Hepatocyte (in vitro differentiated cells): ENCODE results near the gene RIMBP2. TPM values are rescaled to one million over a fixed set of nuclear protein-coding genes. Genes with fewer than 3 reads are reported as not detected.

Experiments used
- DNase-seq: peaks from one replicate; pipeline ENCODE4 v3.0.0-alpha.2; 2016; ENCODE audit warnings: low spot score
- H2AFZ ChIP-seq: fragments of 200-600 bp; sonication (generic); 2 replicates; pipeline ENCODE4 v1.6.0; 2016; ENCODE audit warnings: antibody characterized with exemption, mild to moderate bottlenecking
- H3K27ac ChIP-seq: fragments of 200-600 bp; sonication (generic); 2 replicates; pipeline ENCODE4 v1.5.1; 2016; ENCODE audit warnings: mild to moderate bottlenecking
- H3K27me3 ChIP-seq: fragments of 200-600 bp; sonication (generic); 2 replicates; pipeline ENCODE4 v1.6.1; 2016
- H3K36me3 ChIP-seq: fragments of 200-600 bp; sonication (generic); replicated peaks from 2 replicates; pipeline ENCODE4 v1.5.1; 2016; ENCODE audit warnings: low read depth; ENCODE audit not compliant: insufficient read depth
- H3K4me1 ChIP-seq: fragments of 200-600 bp; sonication (generic); 2 replicates; pipeline ENCODE4 v1.5.1; 2016; ENCODE audit warnings: mild to moderate bottlenecking, moderate library complexity; ENCODE audit not compliant: insufficient read depth
- H3K4me2 ChIP-seq: fragments of 200-600 bp; sonication (generic); 2 replicates; pipeline ENCODE4 v1.6.0; 2016
- H3K4me3 ChIP-seq: fragments of 200-600 bp; sonication (generic); 2 replicates; pipeline ENCODE4 v1.5.1; 2016; ENCODE audit warnings: mild to moderate bottlenecking
- H3K79me2 ChIP-seq: fragments of 200-600 bp; sonication (generic); 2 replicates; pipeline ENCODE4 v1.6.0; 2017; ENCODE audit warnings: mild to moderate bottlenecking
- H3K9me2 ChIP-seq: fragments of 200-600 bp; sonication (generic); replicated peaks from 2 replicates; pipeline ENCODE4 v1.6.0; 2017; ENCODE audit warnings: mild to moderate bottlenecking; ENCODE audit not compliant: insufficient read depth
- H3K9me3 ChIP-seq: fragments of 200-600 bp; sonication (generic); 2 replicates; pipeline ENCODE4 v1.5.1; 2016; ENCODE audit warnings: low read depth, mild to moderate bottlenecking
- H4K20me1 ChIP-seq: fragments of 200-600 bp; sonication (generic); 2 replicates; pipeline ENCODE4 v1.6.0; 2016; ENCODE audit warnings: mild to moderate bottlenecking; ENCODE audit not compliant: insufficient read depth, poor library complexity, severe bottlenecking
- CTCF ChIP-seq: fragments of 200-600 bp; sonication (generic); IDR thresholded peaks from 2 replicates; pipeline ENCODE4 v1.5.1; 2016; ENCODE audit warnings: antibody characterized with exemption, mild to moderate bottlenecking; ENCODE audit not compliant: poor library complexity
- EZH2 ChIP-seq: fragments of 200-600 bp; sonication (generic); IDR thresholded peaks from 2 replicates; pipeline ENCODE4 v1.6.1; 2016; ENCODE audit warnings: antibody characterized with exemption, mild to moderate bottlenecking, borderline replicate concordance
- EZH2phosphoT487 ChIP-seq: fragments of 200-600 bp; sonication (generic); IDR thresholded peaks from one replicate; pipeline ENCODE4 v1.6.1; 2018; ENCODE audit warnings: antibody characterized with exemption, mild to moderate bottlenecking, low read depth, moderate library complexity; ENCODE audit not compliant: unreplicated experiment, severe bottlenecking
- WGBS: methylation state at CpG from one replicate; pipeline ENCODE4 v1.1.6; 2016; ENCODE audit warnings: low lambda C conversion rate; ENCODE audit errors: missing lambda C conversion rate; 5-methylcytosine and 5-hydroxymethylcytosine counted together
- polyA plus RNA-seq: library from polyadenylated mRNA; unstranded; fragments of >200 nt; fragmentation: Nextera tagmentation; extraction: Ambion mirVana; gene quantifications from 2 replicates; pipeline ENCODE4 v1.2.1, GENCODE V29; 2016
- total RNA-seq: library from RNA; depleted of rRNA; stranded (reverse); fragments of >200 nt; gene quantifications from 2 replicates; pipeline ENCODE4 v1.2.3, GENCODE V29; 2014

Gene RIMBP2
- total and polyA plus RNA-seq, 2 experiments from 2014 or later = 2.5 to 4.4 TPM

DNA sequence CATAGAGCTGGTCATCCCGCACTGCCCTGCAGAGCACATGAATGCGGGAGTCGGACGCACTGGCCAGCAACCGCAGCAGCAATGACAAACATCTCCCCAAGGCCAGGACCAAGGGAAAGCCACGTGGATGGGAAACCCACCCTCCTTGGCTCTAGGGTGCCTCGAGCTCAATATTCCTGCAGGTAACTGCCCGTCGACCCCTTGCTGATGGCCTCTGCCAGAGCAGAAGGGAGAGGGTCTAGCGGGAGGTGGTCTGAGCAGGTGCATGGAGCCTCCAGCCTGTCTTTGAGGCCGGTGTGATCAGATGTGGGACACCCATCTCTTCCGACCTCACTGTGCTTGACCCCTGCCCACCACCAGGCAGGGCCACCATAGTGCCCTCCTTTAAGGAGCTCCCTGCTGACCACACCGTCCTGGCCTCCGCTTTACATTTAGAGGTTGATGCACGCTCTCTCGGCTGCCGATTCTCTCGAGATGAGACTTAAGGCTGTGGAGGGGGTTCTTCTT lies 288.7 kb downstream of the RIMBP2 start:
- no peak for DNase-seq
- TF ChIP-seq EZH2phosphoT487 (no peak), CTCF (no peak), EZH2 (no peak)

GRCh38 chr12:130425698-130426245 lies 290.3 kb downstream of the RIMBP2 start:
- H3K9me3 ChIP-seq = no peaks in the 10 kb centered on the region
- H3K4me2 ChIP-seq = no peak overlapping the region
- H3K79me2 ChIP-seq = no peaks in the 10 kb centered on the region
- no peak overlapping the region for H3K4me3 ChIP-seq
- no peak overlapping the region for H3K27ac ChIP-seq
- no peaks in the 10 kb centered on the region for H3K36me3 ChIP-seq
- TF ChIP-seq CTCF (no peak), EZH2 (no peak), EZH2phosphoT487 (no peak)
- no peaks in the 10 kb centered on the region for H3K9me2 ChIP-seq
- no peaks in the 10 kb centered on the region for H3K4me1 ChIP-seq
- 90% methylated on average over 20 of the region's 20 CpGs for WGBS
- H2AFZ ChIP-seq = no peak overlapping the region
- no peaks in the 10 kb centered on the region for H3K27me3 ChIP-seq
- no peak for DNase-seq
- no peaks in the 10 kb centered on the region for H4K20me1 ChIP-seq

More for the DNA sequence above, 288.7 kb downstream of the RIMBP2 start:
- H4K20me1 ChIP-seq = no peaks in the 10 kb centered on the region
- H3K79me2 ChIP-seq = no peaks in the 10 kb centered on the region
- no peak overlapping the region for H3K4me2 ChIP-seq
- no peak overlapping the region for H3K27ac ChIP-seq
- H3K4me1 ChIP-seq = no peaks in the 10 kb centered on the region
- 95% methylated on average over 18 of the region's 18 CpGs for WGBS
- no peak overlapping the region for H2AFZ ChIP-seq
- no peaks in the 10 kb centered on the region for H3K36me3 ChIP-seq
- no peaks in the 10 kb centered on the region for H3K27me3 ChIP-seq
- no peak overlapping the region for H3K4me3 ChIP-seq
- H3K9me2 ChIP-seq = no peaks in the 10 kb centered on the region
- no peaks in the 10 kb centered on the region for H3K9me3 ChIP-seq

DNA sequence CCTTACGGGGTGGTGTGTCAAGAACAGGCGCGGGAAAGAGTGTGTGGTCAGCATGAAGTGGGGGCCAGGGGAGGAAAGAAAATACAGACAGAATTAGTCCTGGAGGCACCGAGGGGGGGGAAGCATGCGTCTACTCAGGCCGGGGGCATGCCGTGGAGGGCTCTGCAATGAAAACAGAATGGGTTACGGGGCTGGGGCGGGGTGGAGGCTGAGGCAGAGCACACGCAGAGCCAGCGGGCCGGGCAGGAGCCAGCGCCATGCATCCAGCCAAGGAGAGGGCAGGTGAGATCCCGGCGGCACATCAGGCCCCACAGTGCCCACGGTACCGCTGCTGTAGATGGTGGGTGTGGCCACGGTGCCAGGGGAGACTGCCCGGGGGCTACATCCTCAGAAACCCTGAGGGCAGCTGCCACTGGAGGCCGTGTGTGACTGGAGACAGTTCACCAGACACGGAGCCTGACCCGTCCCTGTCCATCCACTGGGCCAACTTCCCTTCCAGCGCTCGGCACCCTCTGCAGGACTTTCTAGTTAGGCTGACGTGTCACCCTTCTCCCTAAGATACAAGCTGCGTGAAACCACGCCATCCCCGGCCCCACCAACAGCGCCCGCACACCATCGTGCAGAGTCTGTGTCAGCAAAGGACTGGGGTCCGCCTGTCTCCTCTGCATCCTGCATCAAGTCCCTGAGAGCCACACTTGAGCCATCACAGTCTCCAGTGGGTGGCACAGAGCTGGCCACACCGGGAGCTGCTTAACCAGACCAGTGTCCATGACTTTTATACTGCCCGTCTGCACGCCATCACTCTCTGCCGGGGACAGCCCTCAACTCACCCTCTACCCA lies 291.0 kb downstream of the RIMBP2 start:
- Histone ChIP-seq H3K4me3 (no peak overlapping the region), H4K20me1 (no peaks in the 10 kb centered on the region), H3K36me3 (no peaks in the 10 kb centered on the region), H3K27me3 (no peaks in the 10 kb centered on the region), H3K27ac (no peak overlapping the region), H3K9me2 (no peaks in the 10 kb centered on the region), H3K4me2 (no peak overlapping the region), H3K9me3 (no peaks in the 10 kb centered on the region), H2AFZ (no peak overlapping the region), H3K79me2 (no peaks in the 10 kb centered on the region), H3K4me1 (no peaks in the 10 kb centered on the region)
- TF ChIP-seq EZH2 (no peak), EZH2phosphoT487 (no peak)
- DNase-seq = no peak
- WGBS = 95% methylated on average over 30 of the region's 36 CpGs
